NCI-H2196 treated with DMSO at 0.1 percent for 48 hours (cell line): ENCODE data around the gene GAD2.

Experiments used
- DNase-seq: peaks from one replicate; lab custom pipeline; 2025; ENCODE audit not compliant: unreplicated experiment; lab: John Stamatoyannopoulos, UW

The GAD2 gene

GRCh38 chr10:26221541-26221940, 5.0 kb downstream of the GAD2 start:
- no peak for DNase-seq

- DNase-seq: no peak
These were observed 6.0 kb downstream of the GAD2 start for GRCh38 chr10:26222563-26222962.

GRCh38 chr10:26225322-26225721, 8.7 kb downstream of the GAD2 start:
- DNase-seq: no peak

GRCh38 chr10:26227786-26228185, 11.2 kb downstream of the GAD2 start:
- DNase-seq: no peak

GRCh38 chr10:26232174-26232573, 15.6 kb downstream of the GAD2 start:
- DNase-seq: no peak

DNA sequence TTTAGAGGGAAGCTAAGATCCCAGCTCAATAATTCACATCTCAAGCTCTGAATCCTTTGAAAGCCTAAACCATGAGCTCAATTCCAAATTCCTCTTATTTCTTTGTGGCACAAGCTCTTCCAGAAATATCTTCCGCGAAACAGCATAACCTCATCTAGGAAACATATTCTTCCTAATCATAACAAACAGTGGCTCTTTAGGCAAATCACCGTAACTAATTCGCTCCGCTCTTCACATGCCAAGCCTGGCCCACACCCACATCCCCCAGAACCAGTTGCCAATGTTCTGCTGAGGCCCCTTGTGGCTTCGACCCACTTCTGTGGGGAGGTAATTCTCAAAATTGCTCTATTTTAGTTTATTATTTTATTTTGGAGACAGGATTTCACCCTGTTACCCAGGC, 19.2 kb downstream of the GAD2 start:
- no peak for DNase-seq

DNA sequence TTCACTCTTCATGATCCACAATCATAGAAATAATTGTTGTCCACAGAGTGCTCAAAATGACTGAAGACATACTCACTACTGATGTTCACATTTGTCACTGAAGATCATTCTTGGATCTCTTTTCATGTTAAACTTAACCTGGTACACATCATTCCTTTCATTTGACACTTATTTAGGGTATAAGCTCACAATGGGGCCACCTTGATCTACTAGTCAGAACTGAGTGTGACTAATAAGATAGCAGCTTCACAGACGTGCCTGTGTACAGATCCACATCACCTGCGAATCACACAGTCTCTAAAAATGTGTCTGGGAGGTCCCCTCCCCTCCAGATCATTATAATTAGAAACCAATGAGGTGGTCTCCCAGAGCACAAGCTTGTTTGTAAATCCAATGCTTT, 21.8 kb downstream of the GAD2 start:
- no peak for DNase-seq

DNA sequence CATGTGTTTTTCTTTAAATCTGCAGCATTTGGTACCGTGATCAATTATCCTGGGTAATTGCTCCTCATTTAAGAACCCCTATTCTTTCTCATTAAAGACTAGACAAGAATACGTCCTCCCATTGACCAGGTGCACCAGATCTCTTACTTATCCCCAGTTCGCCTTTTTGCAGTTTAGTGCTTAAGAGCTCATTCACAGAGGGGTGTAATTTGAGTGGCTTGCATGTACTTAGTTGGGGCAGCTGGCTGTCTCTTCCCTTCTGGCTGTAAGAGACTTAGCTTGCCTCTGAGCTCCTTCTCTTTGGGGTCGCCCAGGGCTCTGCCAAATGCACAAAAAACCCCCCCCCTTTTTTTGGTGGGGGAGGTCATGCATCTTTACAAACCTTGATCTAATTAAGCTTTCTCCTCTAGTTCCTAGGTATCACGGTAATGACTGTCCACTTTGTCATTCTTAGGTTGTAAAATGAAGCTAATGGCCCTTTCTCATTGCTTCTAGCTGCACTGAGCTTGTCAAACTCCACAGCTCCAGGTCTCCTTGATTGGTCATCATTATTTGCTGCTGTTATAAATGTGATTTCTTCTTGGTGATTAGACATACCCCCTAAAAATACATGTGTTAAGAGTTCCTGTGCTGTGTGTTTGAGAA, 26.3 kb downstream of the GAD2 start:
- peak; percentile 3 for DNase-seq

- no peak for DNase-seq
These were observed 26.8 kb downstream of the GAD2 start for GRCh38 chr10:26243351-26243720.

DNA sequence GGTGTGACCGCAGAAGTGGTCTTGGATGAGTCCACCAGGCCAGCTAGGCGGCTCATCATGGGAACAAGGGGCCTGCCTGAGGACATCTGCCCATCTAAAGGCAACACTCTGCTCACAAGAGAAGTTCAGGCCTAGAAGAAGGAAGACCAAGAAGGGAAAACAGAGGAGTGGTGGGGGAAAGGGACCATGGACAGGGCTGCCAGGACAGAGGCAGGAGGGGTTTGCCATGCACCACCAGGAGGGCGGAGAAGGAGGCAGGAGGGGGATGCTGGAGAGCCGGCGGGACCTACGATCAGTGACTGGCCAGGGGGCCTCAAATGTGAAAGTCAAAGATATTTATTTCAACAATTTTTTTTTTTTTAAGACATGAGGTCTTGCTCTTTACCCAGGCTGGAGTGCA, 33.1 kb downstream of the GAD2 start:
- no peak for DNase-seq

DNA sequence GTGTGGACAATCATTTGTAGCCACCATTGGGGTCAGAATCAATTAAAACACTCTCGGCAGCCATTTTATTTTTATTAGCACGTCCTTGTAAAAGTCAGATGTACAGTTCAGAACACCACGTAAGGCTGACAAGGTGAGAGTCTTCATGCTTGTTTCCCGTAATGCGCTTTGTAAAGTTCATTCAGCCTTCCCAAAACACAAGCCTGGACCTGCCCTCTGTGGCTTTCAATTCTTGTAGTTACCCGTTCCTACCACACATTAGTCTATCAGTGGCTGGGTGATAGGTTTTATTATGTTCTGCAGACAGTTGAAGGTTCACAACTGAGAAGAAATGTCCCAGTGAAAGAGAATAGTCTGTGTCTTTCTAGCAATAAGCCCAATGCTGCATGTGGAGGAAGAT, 35.4 kb downstream of the GAD2 start:
- no peak for DNase-seq

- DNase-seq: no peak
These were observed 38.0 kb downstream of the GAD2 start for GRCh38 chr10:26254616-26255015.

DNA sequence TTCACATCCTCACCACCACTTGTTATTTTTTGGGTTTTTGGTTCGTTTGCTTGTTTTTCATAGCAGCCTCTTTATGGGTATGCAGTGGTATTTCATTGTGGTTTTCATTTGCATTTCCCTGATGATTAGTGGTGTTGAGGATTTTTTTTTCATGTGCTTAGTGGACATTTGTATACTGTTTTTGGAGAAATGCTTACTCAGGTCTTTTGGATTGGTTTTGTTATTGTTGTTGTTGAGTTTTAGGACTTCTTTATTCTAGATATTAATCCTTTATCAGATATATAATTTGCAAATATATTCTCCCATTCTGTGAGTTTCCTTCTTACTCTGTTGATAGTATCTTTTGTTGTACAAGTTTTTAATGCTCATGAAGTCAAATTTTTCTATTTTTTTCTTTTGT, 42.8 kb downstream of the GAD2 start:
- DNase-seq: no peak

DNA sequence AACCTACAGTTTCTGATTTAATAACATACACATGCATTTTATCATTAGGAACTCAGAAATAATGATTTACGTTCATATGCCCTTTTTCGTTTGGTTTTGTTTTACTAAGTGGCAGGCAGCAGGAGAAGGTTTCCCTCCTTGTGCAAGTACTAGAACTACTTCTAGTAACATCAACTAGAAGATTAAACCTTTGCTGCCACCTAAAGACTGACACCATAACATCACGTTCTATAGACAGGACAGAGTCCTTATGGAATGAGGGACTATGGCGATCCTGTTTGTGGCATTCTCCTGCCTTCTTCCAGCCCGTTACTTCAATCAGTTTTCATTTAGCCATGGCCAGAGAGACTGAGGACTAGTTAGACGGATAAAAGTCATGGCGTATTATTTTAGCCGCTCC, 53.2 kb downstream of the GAD2 start:
- peak; percentile 7 for DNase-seq

DNA sequence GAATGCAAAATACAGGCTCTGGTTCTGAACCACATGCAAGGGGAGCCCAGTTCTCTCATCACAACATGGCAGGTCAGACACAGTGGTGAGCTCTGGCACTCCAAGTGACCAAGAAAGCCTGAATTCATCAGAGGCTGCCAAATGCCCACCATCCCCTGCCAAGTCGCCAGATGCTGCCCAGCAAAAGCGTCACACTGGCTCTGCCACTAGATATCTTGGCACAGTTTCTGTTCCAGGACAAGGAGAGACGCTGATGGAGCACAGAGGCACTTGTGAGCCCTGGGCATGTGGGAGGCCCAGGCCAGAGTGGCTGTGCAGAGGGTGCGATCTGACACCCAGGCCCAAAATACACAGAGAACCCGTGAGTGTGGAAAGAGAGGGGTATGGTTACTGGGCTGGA, 57.8 kb downstream of the GAD2 start:
- peak; percentile 2 for DNase-seq

- DNase-seq: no peak
These were observed 61.7 kb downstream of the GAD2 start for GRCh38 chr10:26278295-26278694.

DNA sequence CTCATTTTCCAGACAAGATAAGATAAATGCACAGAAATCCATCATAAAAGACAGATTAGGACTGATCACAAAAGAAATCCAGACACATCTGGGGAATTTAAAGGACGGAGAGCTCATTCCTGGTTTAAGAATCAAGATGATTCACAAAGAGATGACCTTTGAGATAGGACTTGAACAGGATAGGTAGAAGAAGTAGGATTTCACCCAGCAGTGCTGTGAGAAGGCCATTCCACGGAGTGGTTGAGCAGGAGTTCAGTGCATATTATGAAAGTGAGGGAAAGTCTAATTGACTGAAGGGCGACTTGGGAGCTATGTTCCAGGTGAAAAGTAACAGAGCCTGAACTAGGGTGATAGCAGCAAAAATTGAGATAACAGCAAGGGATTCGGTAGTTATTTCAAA, 73.7 kb downstream of the GAD2 start:
- no peak for DNase-seq

DNA sequence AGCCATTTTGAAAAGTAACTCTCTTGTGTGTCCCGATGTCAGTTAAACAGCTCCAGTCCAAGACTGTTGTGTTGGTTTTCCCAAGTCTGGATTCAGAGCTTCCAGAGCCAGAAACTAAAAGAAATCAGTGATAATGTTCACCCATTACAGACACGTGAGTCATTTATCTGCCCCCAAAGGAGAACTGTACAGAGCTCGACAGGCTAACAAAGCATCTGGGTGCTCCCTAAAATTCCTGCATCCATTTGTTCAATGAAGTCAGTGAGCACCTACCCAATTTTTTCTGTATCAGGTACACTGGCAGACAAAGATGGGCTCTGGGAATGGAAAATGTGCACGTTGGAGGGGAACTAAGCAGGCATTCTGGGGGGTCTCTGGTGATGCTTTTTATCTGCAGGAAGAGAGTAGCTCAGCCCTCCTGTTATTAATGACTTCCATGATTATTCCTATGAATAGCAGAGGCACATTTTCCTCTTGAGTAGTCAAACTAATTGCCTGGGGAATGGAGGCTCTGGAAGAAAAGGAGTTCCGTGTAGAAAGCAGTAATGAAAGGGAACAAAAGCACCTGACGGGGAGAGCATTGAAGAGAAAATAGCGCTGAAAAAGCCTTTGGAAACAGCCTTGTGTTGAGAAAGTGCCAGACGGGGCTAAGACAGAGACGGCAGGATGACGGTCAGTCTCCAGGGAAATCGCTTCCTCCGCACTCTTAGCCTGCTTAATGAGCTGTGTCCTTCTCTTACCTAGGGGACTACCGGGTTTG, 75.3 kb downstream of the GAD2 start:
- DNase-seq: no peak

DNA sequence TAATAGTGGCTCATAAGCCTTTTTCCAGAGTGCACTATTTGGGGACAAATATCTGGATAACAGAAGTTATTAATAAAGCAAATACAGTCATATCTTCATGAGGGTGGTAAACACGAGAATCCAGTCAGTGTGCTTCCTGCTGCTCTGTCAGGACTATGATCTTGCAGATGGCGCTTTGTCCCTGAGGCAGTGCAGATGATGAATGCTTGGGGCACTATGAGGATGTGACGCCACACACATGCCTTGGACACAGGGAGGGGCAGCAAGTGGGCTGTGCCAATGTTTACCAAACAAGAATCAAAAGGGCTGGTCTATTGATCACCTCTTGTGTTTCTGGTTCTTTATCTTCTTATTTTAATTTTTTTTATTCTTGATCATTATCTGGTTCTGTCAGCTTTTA, 79.8 kb downstream of the GAD2 start:
- DNase-seq: no peak

GRCh38 chr10:26300001-26300400, 83.4 kb downstream of the GAD2 start:
- DNase-seq: no peak

DNA sequence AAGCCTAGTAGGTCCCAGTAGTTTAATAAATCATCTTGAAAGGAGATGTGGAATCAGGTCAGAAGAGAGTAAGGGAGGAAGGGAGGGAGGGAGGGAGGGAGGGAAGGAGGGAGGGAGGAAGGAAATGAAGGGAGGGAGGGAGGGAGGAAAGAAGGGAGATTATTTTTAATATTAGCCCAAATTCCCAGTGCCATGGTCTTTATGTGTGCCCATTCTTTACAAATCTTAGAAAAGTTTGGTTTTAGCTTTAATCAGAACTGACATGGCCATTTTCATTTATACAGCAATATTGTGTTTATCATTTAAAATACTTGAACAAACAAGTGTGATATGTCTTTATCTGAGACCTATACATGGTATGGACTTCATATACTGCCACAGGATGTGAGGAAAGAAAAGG, 86.8 kb downstream of the GAD2 start:
- no peak for DNase-seq

DNA sequence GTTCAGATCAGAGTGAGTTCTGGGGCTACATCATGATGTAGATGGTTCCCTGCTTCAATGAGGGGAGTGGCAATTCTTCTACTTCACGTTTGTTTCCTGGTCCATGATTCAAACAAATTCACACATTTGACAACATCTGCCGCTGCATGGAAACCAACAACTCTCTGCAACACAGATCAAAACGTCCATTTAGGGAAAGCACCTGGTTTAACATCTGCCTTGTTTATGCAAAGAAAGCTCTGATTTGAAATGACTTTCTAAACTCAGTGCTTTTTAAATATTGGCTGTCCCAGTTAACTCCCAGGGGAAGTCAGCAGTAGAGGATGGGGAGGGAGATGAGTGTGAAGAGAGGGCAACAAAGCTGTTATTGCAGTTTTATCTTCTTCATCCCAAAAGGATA, 93.8 kb downstream of the GAD2 start:
- no peak for DNase-seq

GRCh38 chr10:26311383-26311940, 94.9 kb downstream of the GAD2 start:
- no peak for DNase-seq
